BLaER1 treated with 17β-estradiol and CSF1 and Interleukin-3, amounts not matched to agents 10 nM and 100 nM (cell line): ENCODE measurements around the gene CFAP107.

ENCODE experiments used
- H3K27ac ChIP-seq, 11 experiments: shearing (Covaris generic); formaldehyde crosslinking; 2 replicates each; pipeline ENCODE4 v1.8.1; 2022
- H3K27me3 ChIP-seq, 11 experiments: shearing (Covaris generic); formaldehyde crosslinking; 2 replicates each; pipeline ENCODE4 v1.8.1; 2022
- H3K36me3 ChIP-seq, 11 experiments: shearing (Covaris generic); formaldehyde crosslinking; 2 replicates each; pipeline ENCODE4 v1.8.1; 2022
- H3K4me1 ChIP-seq, 10 experiments: shearing (Covaris generic); formaldehyde crosslinking; 2 replicates each; pipeline ENCODE4 v1.8.1; 2022
- H3K4me2 ChIP-seq, 11 experiments: shearing (Covaris generic); formaldehyde crosslinking; 2 replicates each; pipeline ENCODE4 v1.8.1; 2022
- H3K4me3 ChIP-seq, 10 experiments: shearing (Covaris generic); formaldehyde crosslinking; 2 replicates each; pipeline ENCODE4 v1.8.1; 2022
- H3K9ac ChIP-seq, 11 experiments: shearing (Covaris generic); formaldehyde crosslinking; 2 replicates each; pipeline ENCODE4 v1.8.1; 2022
- H3K9me3 ChIP-seq, 11 experiments: shearing (Covaris generic); formaldehyde crosslinking; replicated peaks in 1 of 11; 2 replicates each; pipeline ENCODE4 v1.8.1; 2022
- H4K20me1 ChIP-seq, 11 experiments: shearing (Covaris generic); formaldehyde crosslinking; 2 replicates each; pipeline ENCODE4 v1.8.1; 2022
- Cebpa-rat ChIP-seq, 11 experiments: shearing (Covaris generic); IDR thresholded peaks; 2 replicates each; pipeline ENCODE4 v1.8.1; 2022

CFAP107 gene, protein sequence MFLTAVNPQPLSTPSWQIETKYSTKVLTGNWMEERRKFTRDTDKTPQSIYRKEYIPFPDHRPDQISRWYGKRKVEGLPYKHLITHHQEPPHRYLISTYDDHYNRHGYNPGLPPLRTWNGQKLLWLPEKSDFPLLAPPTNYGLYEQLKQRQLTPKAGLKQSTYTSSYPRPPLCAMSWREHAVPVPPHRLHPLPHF

DNA sequence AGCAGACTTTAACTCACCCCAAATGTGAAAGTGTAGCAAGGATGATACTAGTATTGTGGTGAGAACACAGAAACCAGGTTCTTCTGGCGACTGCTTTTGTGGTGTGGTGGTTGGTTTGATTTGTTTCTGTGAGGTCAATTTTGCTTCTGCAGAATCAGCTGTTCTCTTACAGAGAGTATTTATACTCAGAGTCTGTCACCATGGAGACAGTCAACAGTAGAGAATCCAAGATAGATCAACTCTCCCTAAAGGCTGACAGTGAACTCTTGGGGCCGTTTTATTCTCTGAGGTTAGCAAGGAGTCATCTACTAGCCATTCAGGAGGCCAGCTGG is at the start of gene CFAP107:
TSS of gene CFAP107 (plus strand) at position 209 of the 332 bp plus-strand sequence. CDS start 231 bp downstream, outside the sequence.
- Histone ChIP-seq H3K4me3 (no peak within 1 kb of the TSS), H3K4me1 (no peaks in the 10 kb centered on the region), H4K20me1 (no peaks in the 10 kb centered on the region), H3K9me3 (peaks cover 35 to 41% (median 37%) of the 10 kb centered on the region in 11 experiments), H3K27me3 (no peaks in the 10 kb centered on the region), H3K9ac (no peak within 1 kb of the TSS), H3K36me3 (0 out of 22 replicates have a peak, but pooled peaks cover 0 to 4% (median 0%) of the 10 kb centered on the region in 11 experiments), H3K27ac (no peak within 1 kb of the TSS), H3K4me2 (no peak within 1 kb of the TSS)
- TF ChIP-seq Cebpa-rat (IDR thresholded peaks at IDR 0.05): no peak

DNA sequence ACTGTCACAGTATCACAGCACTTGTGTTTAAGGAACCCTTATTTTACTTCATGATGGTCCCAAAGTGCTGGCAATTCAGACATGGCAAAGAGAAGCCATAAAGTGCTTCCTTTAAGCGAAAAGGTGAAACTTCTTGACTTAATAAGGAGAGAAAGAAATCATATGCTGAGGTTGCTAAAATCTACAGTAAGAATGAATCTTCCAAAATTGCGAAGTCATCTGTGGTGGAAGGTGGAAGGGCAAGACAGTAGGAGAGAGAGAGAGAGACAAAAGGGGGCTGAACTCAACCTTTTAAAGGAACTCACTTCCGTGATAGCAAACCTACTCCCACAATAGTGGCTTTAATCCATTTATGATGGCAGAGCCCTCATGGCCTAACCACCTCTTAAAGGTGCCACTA is 49.3 kb upstream of the CFAP107 start:
- Histone ChIP-seq H3K9ac (no peak overlapping the region), H3K4me1 (no peaks in the 10 kb centered on the region), H3K4me3 (no peak overlapping the region), H3K36me3 (no peaks in the 10 kb centered on the region), H3K4me2 (no peak overlapping the region), H4K20me1 (no peaks in the 10 kb centered on the region), H3K27me3 (no peaks in the 10 kb centered on the region), H3K27ac (no peak overlapping the region), H3K9me3 (peaks cover 0 to 7% (median under 1%) of the 10 kb centered on the region in 11 experiments; a peak in 9 of 22 replicates)
- no peak for TF ChIP-seq Cebpa-rat (IDR thresholded peaks at IDR 0.05)

DNA sequence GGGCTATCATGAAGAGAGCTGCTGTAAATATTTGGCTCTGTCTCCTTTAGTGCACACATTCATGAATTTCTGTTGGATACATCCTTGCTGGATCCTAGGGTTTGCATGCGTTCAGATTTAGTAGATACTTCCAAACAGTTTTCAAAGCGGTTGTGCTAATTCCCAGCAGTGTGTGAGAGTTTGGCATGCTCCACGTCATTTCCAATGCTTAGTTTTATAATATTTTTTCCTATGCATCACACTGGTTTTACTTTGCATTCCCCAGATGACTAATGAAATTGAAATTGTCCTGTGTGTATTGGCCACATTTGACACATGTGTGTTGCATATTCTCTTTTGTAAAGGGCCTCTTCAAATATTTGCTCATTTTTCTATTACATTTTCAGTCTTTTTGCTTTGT is 48.6 kb upstream of the CFAP107 start:
- H3K36me3 ChIP-seq: no peaks in the 10 kb centered on the region
- no peak for TF ChIP-seq Cebpa-rat (IDR thresholded peaks at IDR 0.05)
- H4K20me1 ChIP-seq: no peaks in the 10 kb centered on the region
- no peak overlapping the region for H3K4me2 ChIP-seq
- H3K27me3 ChIP-seq: no peaks in the 10 kb centered on the region
- no peak overlapping the region for H3K27ac ChIP-seq
- H3K9me3 ChIP-seq: peaks cover 1 to 14% (median 7%) of the 10 kb centered on the region in 11 experiments; a peak in 16 of 22 replicates
- H3K4me3 ChIP-seq: no peak overlapping the region
- no peak overlapping the region for H3K9ac ChIP-seq
- no peaks in the 10 kb centered on the region for H3K4me1 ChIP-seq

DNA sequence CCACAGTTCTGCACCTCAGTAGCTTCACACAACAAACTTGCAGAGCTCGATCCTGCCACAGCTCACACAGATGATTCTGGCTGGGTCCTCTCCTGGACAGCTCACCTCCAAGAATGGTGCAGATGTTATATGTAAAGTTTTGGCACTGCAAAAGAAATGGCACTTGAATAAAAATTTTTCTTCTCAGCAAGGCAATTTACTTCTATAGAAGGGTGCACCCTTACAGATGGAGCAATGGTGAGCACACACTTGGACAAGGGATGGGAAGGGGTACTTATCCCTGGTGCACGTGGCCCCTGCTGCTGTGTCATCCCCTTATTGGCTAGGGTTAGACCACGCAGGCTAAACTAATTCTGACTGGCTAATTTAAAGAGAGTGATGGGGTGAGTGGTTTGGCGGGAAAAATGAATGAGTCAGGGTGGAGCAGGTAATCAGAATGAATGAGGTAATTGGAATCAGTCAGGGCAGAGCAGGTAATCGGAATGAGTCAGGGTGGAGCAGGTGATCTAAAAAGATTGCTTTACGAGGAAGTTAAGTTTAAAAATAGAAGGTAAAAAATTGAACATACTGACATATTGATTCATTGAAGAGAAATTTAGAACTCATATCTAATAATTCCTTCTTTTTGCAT is 42.1 kb upstream of the CFAP107 start:
- H3K9me3 ChIP-seq: peaks cover 24 to 41% (median 36%) of the 10 kb centered on the region in 11 experiments
- H3K4me3 ChIP-seq: no peak overlapping the region
- H3K27me3 ChIP-seq: no peaks in the 10 kb centered on the region

DNA sequence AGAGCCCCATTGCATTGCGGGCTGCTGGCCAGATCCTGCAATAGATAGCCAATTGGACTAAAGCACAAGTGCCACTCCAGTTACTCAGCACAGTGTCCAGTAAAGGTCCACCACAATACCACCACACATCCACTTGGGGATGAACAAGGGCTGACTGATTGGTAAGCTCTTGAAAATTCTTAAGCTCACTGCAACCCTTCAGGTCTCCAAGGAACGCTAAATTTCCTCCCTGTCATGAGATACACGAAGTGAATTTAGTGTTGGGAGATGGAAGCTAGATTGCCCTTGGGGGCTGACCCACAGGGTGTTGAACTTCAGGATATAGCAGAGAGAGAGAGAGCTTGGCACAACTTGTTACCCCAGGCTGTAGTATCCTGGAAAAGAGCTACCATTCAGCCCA is 39.9 kb upstream of the CFAP107 start:
- TF ChIP-seq Cebpa-rat (IDR thresholded peaks at IDR 0.05): no peak
- no peaks in the 10 kb centered on the region for H3K4me1 ChIP-seq
- H4K20me1 ChIP-seq: no peaks in the 10 kb centered on the region
- no peaks in the 10 kb centered on the region for H3K27me3 ChIP-seq
- H3K36me3 ChIP-seq: no peaks in the 10 kb centered on the region; a peak in 1 of 22 replicates
- no peak overlapping the region for H3K4me3 ChIP-seq
- no peak overlapping the region for H3K4me2 ChIP-seq
- H3K9ac ChIP-seq: no peak overlapping the region
- H3K27ac ChIP-seq: no peak overlapping the region
- H3K9me3 ChIP-seq: peaks cover 24 to 41% (median 36%) of the 10 kb centered on the region in 11 experiments

More for the DNA sequence above, 42.1 kb upstream of the CFAP107 start:
- Histone ChIP-seq H4K20me1 (no peaks in the 10 kb centered on the region), H3K27ac (no peak overlapping the region), H3K36me3 (no peaks in the 10 kb centered on the region; a peak in 1 of 22 replicates), H3K4me2 (no peak overlapping the region), H3K9ac (no peak overlapping the region), H3K4me1 (no peaks in the 10 kb centered on the region)
- no peak for TF ChIP-seq Cebpa-rat (IDR thresholded peaks at IDR 0.05)

DNA sequence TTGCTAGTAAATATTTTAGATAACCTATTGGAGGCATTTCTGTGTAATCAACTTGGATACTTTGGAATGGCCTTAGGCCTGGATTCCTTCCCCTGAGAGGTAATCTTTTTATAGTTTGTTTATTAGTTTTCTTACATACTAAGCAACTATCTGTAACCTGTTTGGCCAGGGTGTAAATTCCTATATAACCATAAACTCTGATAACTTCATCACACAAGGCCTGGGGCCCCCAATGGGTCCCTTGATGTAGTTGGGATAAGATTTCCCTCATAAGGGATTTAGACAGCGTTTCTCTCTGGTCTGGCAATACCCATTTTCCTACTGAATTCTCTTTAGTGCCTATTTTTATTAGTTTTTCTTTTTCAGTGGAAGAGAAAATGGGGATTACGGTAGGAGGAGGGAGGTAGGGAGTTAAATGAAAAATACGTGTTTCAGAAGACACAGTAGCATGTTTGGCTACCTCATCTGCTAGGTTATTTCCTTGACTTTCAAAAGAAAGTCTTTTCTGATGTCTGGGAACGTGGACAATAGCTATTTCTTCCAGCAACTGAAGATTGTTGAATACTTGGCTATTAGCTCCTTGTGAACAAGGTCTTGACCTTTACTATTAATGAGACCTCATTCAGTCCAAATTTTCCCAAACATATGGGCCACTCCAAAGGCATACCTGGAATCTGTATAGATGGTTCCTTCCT is 37.5 kb upstream of the CFAP107 start:
- no peak for TF ChIP-seq Cebpa-rat (IDR thresholded peaks at IDR 0.05)
- H3K36me3 ChIP-seq: no peaks in the 10 kb centered on the region; a peak in 1 of 22 replicates
- H3K9ac ChIP-seq: no peak overlapping the region
- no peaks in the 10 kb centered on the region for H3K4me1 ChIP-seq
- no peaks in the 10 kb centered on the region for H3K27me3 ChIP-seq
- H3K27ac ChIP-seq: no peak overlapping the region
- H3K9me3 ChIP-seq: peaks cover 11 to 22% (median 15%) of the 10 kb centered on the region in 11 experiments
- H3K4me2 ChIP-seq: no peak overlapping the region
- H3K4me3 ChIP-seq: no peak overlapping the region
- H4K20me1 ChIP-seq: no peaks in the 10 kb centered on the region

DNA sequence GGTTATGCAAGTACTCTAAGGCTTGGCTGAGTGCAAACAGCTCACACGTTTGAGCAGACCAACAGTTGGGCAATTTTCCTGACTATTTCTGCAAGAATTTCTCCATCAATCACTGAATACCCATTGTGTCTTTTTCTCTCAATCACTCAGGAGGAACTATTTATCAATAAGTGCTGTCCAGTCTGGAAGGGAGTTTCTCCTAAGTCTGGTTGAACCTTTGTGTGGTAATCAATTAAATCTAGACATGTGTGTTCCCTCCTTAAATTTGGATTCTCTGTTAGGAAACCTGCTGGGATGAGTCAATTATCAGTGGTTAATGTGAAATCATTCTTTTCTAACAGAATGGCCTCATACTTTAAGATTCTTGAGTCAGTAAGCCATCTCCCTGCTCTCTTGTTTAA is 36.9 kb upstream of the CFAP107 start:
- Histone ChIP-seq H3K4me3 (no peak overlapping the region), H3K9ac (no peak overlapping the region), H3K9me3 (peaks cover 5 to 16% (median 10%) of the 10 kb centered on the region in 11 experiments; a peak in 21 of 22 replicates), H3K4me2 (no peak overlapping the region), H3K27me3 (no peaks in the 10 kb centered on the region), H3K36me3 (no peaks in the 10 kb centered on the region; a peak in 1 of 22 replicates), H3K27ac (no peak overlapping the region), H3K4me1 (no peaks in the 10 kb centered on the region), H4K20me1 (no peaks in the 10 kb centered on the region)
- TF ChIP-seq Cebpa-rat (IDR thresholded peaks at IDR 0.05): no peak

DNA sequence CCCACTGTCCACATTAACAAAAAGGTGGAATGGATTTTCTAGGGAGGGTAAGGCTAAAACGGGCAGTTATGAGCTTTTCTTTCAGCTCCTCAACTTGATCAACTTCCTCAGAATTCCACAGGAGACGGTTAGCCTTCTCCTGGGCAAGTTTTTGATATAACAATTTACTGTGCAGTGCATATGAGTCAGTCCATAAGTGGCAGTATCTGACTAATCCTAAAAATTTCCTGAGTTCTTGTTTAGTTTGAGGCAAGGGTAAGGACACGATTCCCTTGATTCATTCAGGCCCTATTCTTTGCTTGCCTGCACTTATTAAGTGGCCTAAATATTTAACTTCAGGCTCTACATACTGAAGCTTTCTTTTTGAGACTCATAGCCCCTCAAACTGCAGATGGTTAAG is 36.3 kb upstream of the CFAP107 start:
- H4K20me1 ChIP-seq: no peaks in the 10 kb centered on the region
- TF ChIP-seq Cebpa-rat (IDR thresholded peaks at IDR 0.05): no peak
- H3K27me3 ChIP-seq: no peaks in the 10 kb centered on the region

DNA sequence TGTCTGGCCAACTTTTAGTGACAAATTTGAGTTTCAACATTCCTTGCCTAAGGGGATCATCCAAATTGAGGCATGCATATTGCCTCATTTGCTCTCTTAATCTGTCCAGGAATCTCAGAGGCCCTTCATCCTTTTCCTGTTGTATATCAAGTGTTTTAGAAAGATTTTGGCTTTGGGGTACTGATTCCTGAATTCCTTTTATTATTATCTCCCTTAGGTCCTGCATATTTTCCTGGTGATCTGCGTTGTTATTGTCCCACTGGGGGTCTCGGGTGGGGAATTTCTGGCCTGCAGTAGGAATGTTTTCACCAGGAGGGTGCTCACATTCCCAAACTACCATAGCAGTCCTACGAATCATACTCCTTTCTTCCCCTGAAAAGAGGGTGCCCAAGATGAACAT is 34.5 kb upstream of the CFAP107 start:
- H3K27ac ChIP-seq: no peak overlapping the region
- no peak overlapping the region for H3K4me3 ChIP-seq
- no peak overlapping the region for H3K9ac ChIP-seq
- H3K4me2 ChIP-seq: no peak overlapping the region
- no peaks in the 10 kb centered on the region for H4K20me1 ChIP-seq
- peaks cover 0 to 4% (median 0%) of the 10 kb centered on the region in 10 experiments; a peak in 1 of 20 replicates for H3K4me1 ChIP-seq
- no peak for TF ChIP-seq Cebpa-rat (IDR thresholded peaks at IDR 0.05)
- no peaks in the 10 kb centered on the region for H3K36me3 ChIP-seq
- H3K27me3 ChIP-seq: no peaks in the 10 kb centered on the region
- 0 out of 22 replicates have a peak, but pooled peaks cover 0 to under 1% (median 0%) of the 10 kb centered on the region in 11 experiments for H3K9me3 ChIP-seq

More for the DNA sequence above, 36.3 kb upstream of the CFAP107 start:
- H3K9me3 ChIP-seq: peaks cover 1 to 10% (median 4%) of the 10 kb centered on the region in 11 experiments; a peak in 16 of 22 replicates
- H3K9ac ChIP-seq: no peak overlapping the region
- H3K4me3 ChIP-seq: no peak overlapping the region
- H3K36me3 ChIP-seq: no peaks in the 10 kb centered on the region
- no peak overlapping the region for H3K4me2 ChIP-seq
- no peaks in the 10 kb centered on the region for H3K4me1 ChIP-seq
- no peak overlapping the region for H3K27ac ChIP-seq
